Measurements from ENCODE around the gene TESPA1. TPM values are rescaled to one million over a fixed set of nuclear protein-coding genes. Genes with fewer than 3 reads are reported as not detected.

The TESPA1 gene
- total RNA-seq, 4 donors from 2014 or later, result 1.1 to 4.6 (median 2.6) TPM

DNA sequence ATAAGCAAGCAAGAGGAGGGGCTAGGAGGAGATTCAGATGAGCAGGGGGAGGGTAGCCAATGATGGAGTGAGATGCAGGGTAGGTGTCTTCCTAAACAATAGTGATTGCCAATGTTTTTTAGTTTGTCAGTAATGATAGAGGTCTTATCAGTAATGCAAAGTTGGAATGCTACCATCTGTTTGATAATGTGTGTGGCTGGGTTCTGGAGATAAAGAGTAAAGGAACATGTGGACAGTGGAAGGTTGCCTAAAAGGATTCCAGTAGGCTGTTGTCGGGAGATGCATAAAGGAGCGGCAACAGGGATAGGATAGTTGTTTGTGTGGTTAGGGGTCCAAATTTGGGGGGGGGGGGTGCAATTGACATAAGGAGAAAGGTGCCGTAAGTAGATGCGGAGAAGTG lies 52.5 kb downstream of the TESPA1 start:
- Histone ChIP-seq H3K36me3 (no peaks in the 10 kb centered on the region), H3K4me3 (no peak overlapping the region), H3K27me3 (no peaks in the 10 kb centered on the region), H3K4me1 (no peaks in the 10 kb centered on the region), H3K9me3 (peaks cover 0 to 14% (median 8%) of the 10 kb centered on the region in 4 donors), H3K27ac (replicated peaks in 1 of 4) (no peak overlapping the region)
- intact Hi-C loops (cut with DNase I), result no loop called here
- 92% methylated on average over 4 of the region's 4 CpGs for WGBS
- DNase-seq (ENCODE audit: extremely low spot score), result no peak
- TF ChIP-seq POLR2A (IDR thresholded peaks at IDR 0.05; ENCODE audit: low read depth), result no peak

DNA sequence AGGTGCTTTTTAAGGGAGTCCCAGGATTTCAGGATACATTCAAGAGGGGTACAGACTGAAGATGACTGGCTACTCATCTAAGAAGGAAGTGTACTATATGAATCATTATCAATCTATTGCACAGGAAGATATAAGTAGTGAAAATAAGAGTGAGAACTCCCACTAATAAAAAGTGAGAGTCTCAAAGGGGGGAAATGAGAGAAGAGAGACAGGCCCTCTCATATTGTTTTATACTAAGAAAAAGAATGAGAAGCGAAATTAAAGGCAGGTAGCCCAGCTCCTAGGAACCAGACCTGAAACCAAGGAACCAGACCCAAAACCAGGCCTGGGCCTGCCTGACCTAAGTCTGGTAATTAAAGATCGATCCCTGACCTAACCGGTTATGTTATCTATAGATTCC lies 54.6 kb downstream of the TESPA1 start:
- 98% methylated on average over 3 of the region's 3 CpGs for WGBS
- no peak for TF ChIP-seq POLR2A (IDR thresholded peaks at IDR 0.05; ENCODE audit: low read depth)
- TF ChIP-seq POLR2AphosphoS5 (IDR thresholded peaks at IDR 0.05), result no peak
- TF ChIP-seq EP300 (IDR thresholded peaks at IDR 0.05), result no peak
- TF ChIP-seq CTCF (IDR thresholded peaks at IDR 0.05), result no peak
- H3K36me3 ChIP-seq, result no peaks in the 10 kb centered on the region
- H3K27me3 ChIP-seq, result no peaks in the 10 kb centered on the region
- intact Hi-C loops (cut with DNase I), result no loop called here
- H3K4me1 ChIP-seq, result no peaks in the 10 kb centered on the region
- no peak overlapping the region for H3K4me3 ChIP-seq
- DNase-seq (ENCODE audit: extremely low spot score), result no peak
- H3K27ac ChIP-seq (replicated peaks in 1 of 4), result no peak overlapping the region
- H3K9me3 ChIP-seq, result peaks cover 0 to 14% (median 8%) of the 10 kb centered on the region in 4 donors

- H3K4me3 ChIP-seq, result no peak overlapping the region
- TF ChIP-seq POLR2AphosphoS5 (IDR thresholded peaks at IDR 0.05) (no peak), POLR2A (IDR thresholded peaks at IDR 0.05; ENCODE audit: low read depth) (no peak), EP300 (IDR thresholded peaks at IDR 0.05) (no peak), CTCF (IDR thresholded peaks at IDR 0.05) (no peak)
- H3K27ac ChIP-seq (replicated peaks in 1 of 4), result no peak overlapping the region
- H3K4me1 ChIP-seq, result no peaks in the 10 kb centered on the region
- no peaks in the 10 kb centered on the region for H3K27me3 ChIP-seq
- intact Hi-C loops (cut with DNase I), result no loop called here
- no peak for DNase-seq (ENCODE audit: extremely low spot score)
- no peaks in the 10 kb centered on the region for H3K36me3 ChIP-seq
- WGBS, result no CpG with 5 or more reads among the region's 1 CpG
- peaks cover 0 to 14% (median 8%) of the 10 kb centered on the region in 4 donors for H3K9me3 ChIP-seq
Observed at GRCh38 chr12:54926246-54926645, 58.3 kb downstream of the TESPA1 start.

- WGBS, result 73% methylated on average over 8 of the region's 8 CpGs
- no peaks in the 10 kb centered on the region for H3K27me3 ChIP-seq
- H3K9me3 ChIP-seq, result peaks cover 0 to 10% (median 3%) of the 10 kb centered on the region in 4 donors
- no peaks in the 10 kb centered on the region for H3K4me1 ChIP-seq
- no peak for DNase-seq (ENCODE audit: extremely low spot score)
- intact Hi-C loops (cut with DNase I), result no loop called here
- H3K27ac ChIP-seq (replicated peaks in 1 of 4), result no peak overlapping the region
- no peak overlapping the region for H3K4me3 ChIP-seq
- TF ChIP-seq EP300 (IDR thresholded peaks at IDR 0.05) (no peak), POLR2A (IDR thresholded peaks at IDR 0.05; ENCODE audit: low read depth) (no peak), CTCF (IDR thresholded peaks at IDR 0.05) (no peak), POLR2AphosphoS5 (IDR thresholded peaks at IDR 0.05) (no peak)
- H3K36me3 ChIP-seq, result no peaks in the 10 kb centered on the region
Observed at GRCh38 chr12:54924972-54925707, 59.4 kb downstream of the TESPA1 start.

DNA sequence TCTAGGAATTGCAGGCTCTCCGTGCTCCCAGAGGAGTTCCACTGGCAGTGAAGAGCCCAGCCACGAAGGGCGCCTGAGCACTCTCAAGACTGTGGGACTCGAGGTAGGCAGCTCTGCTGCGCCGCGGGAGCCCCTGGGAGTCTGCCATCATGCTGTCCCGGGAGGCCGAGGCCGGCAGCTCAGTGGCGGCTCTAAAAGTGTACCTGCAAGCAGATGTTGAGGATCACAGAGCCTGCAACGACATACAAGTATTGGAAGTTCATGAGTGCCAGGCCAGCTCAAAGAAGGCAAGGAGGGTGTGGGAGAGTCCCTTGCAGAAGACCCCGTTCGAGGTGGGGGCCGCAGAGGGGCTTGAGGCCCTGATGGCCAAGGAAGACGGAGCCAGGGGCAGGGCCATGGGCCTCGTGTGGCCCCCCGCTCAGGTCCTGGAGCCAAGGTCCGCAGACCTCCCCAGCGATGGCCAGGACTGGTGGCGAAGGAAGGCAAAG lies 67.5 kb downstream of the TESPA1 start:
- no peak overlapping the region for H3K27ac ChIP-seq (replicated peaks in 1 of 4)
- H3K36me3 ChIP-seq, result no peaks in the 10 kb centered on the region
- DNase-seq (ENCODE audit: extremely low spot score), result no peak
- peaks cover 0 to 7% (median 0%) of the 10 kb centered on the region in 4 donors for H3K27me3 ChIP-seq
- TF ChIP-seq POLR2A (IDR thresholded peaks at IDR 0.05; ENCODE audit: low read depth), result no peak
- no peak for TF ChIP-seq POLR2AphosphoS5 (IDR thresholded peaks at IDR 0.05)
- no peak for TF ChIP-seq CTCF (IDR thresholded peaks at IDR 0.05)
- no peak for TF ChIP-seq EP300 (IDR thresholded peaks at IDR 0.05)
- no peaks in the 10 kb centered on the region for H3K4me1 ChIP-seq
- WGBS, result 88% methylated on average over 21 of the region's 21 CpGs
- H3K4me3 ChIP-seq, result no peak overlapping the region
- H3K9me3 ChIP-seq, result no peaks in the 10 kb centered on the region
- intact Hi-C loops (cut with DNase I), result no loop called here

Other genes starting within 250 kb of the TESPA1 start
- not detected for gene MUCL1, start 130.2 kb downstream of the TESPA1 start, total RNA-seq
- not detected for gene NEUROD4, start 35.2 kb upstream of the TESPA1 start, total RNA-seq
- gene OR9K2, start 141.6 kb upstream of the TESPA1 start, total RNA-seq, result not detected
- gene OR10A7, start 236.3 kb upstream of the TESPA1 start, total RNA-seq, result not detected

All from esophagus muscularis mucosa (tissue), 4 donors.